HEK293T (cell line): ENCODE measurements around the gene IRAK1.

ENCODE experiments used
- CTCF ChIA-PET: fragments of 350-600 bp; formaldehyde crosslinking; extraction: SDS; loops from one replicate; lab custom pipeline; 2021; ENCODE audit warnings: antibody characterized with exemption, inconsistent platforms; lab: Yijun Ruan, JAX
- POLR2A ChIA-PET: fragments of 350-600 bp; formaldehyde crosslinking; extraction: SDS; loops from one replicate; lab custom pipeline; 2020; ENCODE audit warnings: antibody characterized with exemption, inconsistent platforms; lab: Yijun Ruan, JAX
- DNase-seq: peaks from one replicate; pipeline ENCODE4 v3.0.0; 2012; ENCODE audit warnings: mixed read lengths; ENCODE audit errors: extremely low spot score
- ARNT ChIP-seq: fragments of 450-650 bp; IDR thresholded peaks from 2 replicates; pipeline ENCODE4 v1.6.1; 2017; ENCODE audit warnings: mild to moderate bottlenecking
- BHLHE40 ChIP-seq: fragments of 450-650 bp; IDR thresholded peaks from 2 replicates; pipeline ENCODE4 v1.6.1; 2016; ENCODE audit warnings: mild to moderate bottlenecking, moderate library complexity, borderline replicate concordance
- CTBP1 ChIP-seq: fragments of 450-650 bp; IDR thresholded peaks from 2 replicates; pipeline ENCODE4 v1.6.1; 2016; ENCODE audit warnings: borderline replicate concordance
- ELF4 ChIP-seq: fragments of 450-650 bp; IDR thresholded peaks from 2 replicates; pipeline ENCODE4 v1.6.1; 2017; ENCODE audit warnings: antibody characterized with exemption
- FOXA1 ChIP-seq: fragments of 450-650 bp; IDR thresholded peaks from 2 replicates; pipeline ENCODE4 v1.6.1; 2016; ENCODE audit warnings: mild to moderate bottlenecking
- FOXK2 ChIP-seq: fragments of 450-650 bp; IDR thresholded peaks from 2 replicates; pipeline ENCODE4 v1.6.1; 2016; ENCODE audit warnings: mild to moderate bottlenecking
- FOXM1 ChIP-seq: fragments of 450-650 bp; IDR thresholded peaks from 2 replicates; pipeline ENCODE4 v1.6.1; 2017; ENCODE audit warnings: mild to moderate bottlenecking, borderline replicate concordance
- HDGF ChIP-seq: fragments of 450-650 bp; IDR thresholded peaks from 2 replicates; pipeline ENCODE4 v1.6.1; 2017; ENCODE audit warnings: antibody characterized with exemption, borderline replicate concordance
- L3MBTL2 ChIP-seq: fragments of 450-650 bp; conservative IDR thresholded peaks from 2 replicates; pipeline ENCODE4 v1.6.1; 2016; ENCODE audit warnings: mild to moderate bottlenecking
- LEF1 ChIP-seq: fragments of 450-650 bp; IDR thresholded peaks from 2 replicates; pipeline ENCODE4 v1.6.1; 2017; ENCODE audit warnings: mild to moderate bottlenecking, borderline replicate concordance
- NFRKB ChIP-seq: fragments of 450-650 bp; IDR thresholded peaks from 2 replicates; pipeline ENCODE4 v1.6.1; 2016; ENCODE audit warnings: mild to moderate bottlenecking, moderate library complexity
- SP1 ChIP-seq: fragments of 450-650 bp; IDR thresholded peaks from 2 replicates; pipeline ENCODE4 v1.6.1; 2017
- SUZ12 ChIP-seq: fragments of 450-650 bp; IDR thresholded peaks from 2 replicates; pipeline ENCODE4 v1.6.1; 2016; ENCODE audit warnings: mild to moderate bottlenecking
- TARDBP ChIP-seq: fragments of 450-650 bp; IDR thresholded peaks from 2 replicates; pipeline ENCODE4 v1.6.1; 2016
- ZNF384 ChIP-seq: fragments of 450-650 bp; IDR thresholded peaks from 2 replicates; pipeline ENCODE4 v1.6.1; 2016
- TF ChIP-seq, protein P1 (sequence below): fragments of 450-650 bp; IDR thresholded peaks from 2 replicates; pipeline ENCODE4 v1.6.1; 2016

The IRAK1 gene

DNA sequence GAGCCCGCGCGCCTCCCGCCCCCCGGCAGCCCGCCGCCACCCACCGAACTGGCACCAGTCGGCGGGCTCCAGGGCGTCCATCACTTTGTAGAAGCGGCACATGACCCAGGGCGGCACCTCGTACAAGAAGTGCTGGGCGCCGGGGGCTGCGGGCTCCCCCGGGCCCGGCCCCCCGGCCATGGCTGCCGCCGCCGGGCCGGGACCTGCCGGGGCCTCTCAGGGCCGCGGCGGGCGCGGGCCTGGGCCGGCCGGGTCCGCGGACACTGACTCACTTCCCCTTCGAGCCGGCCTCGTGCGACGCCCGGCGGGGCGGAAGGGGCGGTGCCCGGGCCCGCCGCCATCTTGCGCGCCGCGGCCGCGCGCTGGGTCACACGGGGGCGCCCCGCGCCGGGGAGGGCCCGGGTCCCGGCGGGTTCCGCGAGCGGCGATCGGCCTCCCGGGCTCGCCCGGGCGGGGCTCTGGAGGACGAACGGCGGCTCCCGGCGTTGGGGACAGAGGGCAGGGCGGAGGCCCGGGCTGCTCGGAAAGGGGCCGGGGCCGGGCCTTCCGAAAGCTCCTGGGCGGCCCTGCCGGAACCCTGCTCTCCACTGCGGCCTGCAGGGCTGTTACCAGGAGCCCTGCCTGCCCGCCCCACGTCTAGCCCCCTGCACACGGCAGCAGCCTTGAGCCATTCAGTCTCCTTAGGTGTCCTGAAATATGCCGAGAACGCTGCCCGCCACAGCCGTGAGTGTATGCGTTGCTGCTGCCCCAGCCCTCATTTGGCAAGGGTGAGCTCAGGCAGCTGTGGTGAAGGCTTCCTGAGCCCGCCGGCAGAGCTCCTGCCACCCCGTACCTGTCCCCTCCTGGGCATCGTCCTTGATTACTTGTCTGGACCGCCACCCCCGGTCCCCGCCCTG is at the start of gene IRAK1:
IRAK1 (minus strand) TSS at position 270 of the 896 bp plus-strand sequence; CDS start at position 180, 90 bp downstream.
- TF ChIP-seq L3MBTL2 (no peak), ZNF384 (no peak), CTBP1 (no peak), ARNT (no peak), FOXM1 (peak; percentile 59), SUZ12 (no peak), NFRKB (no peak), ELF4 (no peak), BHLHE40 (no peak), FOXK2 (no peak), SP1 (no peak), FOXA1 (no peak), LEF1 (no peak), HDGF (0 out of 2 replicates have a peak, but pooled peaks have one; percentile 68), TARDBP (no peak)
- TF ChIP-seq, protein P1, sequence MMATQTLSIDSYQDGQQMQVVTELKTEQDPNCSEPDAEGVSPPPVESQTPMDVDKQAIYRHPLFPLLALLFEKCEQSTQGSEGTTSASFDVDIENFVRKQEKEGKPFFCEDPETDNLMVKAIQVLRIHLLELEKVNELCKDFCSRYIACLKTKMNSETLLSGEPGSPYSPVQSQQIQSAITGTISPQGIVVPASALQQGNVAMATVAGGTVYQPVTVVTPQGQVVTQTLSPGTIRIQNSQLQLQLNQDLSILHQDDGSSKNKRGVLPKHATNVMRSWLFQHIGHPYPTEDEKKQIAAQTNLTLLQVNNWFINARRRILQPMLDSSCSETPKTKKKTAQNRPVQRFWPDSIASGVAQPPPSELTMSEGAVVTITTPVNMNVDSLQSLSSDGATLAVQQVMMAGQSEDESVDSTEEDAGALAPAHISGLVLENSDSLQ, result no peak
- peak; percentile 76 for DNase-seq
- ChIA-PET POLR2A (interaction anchor here (0.7 to 1.9 kb wide), 7 partner anchors 8 to 351 kb away, joined by 3 to 4 read pairs (median 3); no protein-coding TSS in a partner anchor), CTCF (interaction anchor here (0.7 kb wide), 1 partner anchor 288 kb away, joined by 3 read pairs; no protein-coding TSS in a partner anchor)

DNA sequence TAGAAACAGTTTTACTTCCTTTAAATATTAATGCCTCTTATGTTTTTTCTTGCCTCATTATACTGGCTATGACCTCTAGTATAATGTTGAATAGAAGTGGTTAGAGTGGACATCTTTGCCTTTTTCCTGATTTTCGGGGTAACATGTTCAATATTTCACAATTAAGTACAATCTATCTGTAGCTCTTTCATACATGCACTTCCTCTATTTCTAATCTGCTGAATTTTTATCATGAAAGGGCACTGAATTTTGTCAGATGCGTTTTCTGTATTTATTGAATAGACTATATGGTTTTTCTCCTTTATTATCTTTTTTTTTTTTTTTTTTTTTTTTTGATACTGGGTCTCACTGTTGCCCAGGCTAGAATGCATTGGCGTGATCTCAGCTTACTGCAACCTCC is 48.9 kb upstream of the IRAK1 start:
- POLR2A ChIA-PET, result no interaction called here
- DNase-seq, result no peak
- TF ChIP-seq BHLHE40, result no peak
- no peak for TF ChIP-seq SUZ12
- TF ChIP-seq HDGF, result no peak
- TF ChIP-seq ARNT, result no peak
- no peak for TF ChIP-seq FOXA1
- TF ChIP-seq NFRKB, result no peak
- CTCF ChIA-PET, result no interaction called here

- ChIA-PET POLR2A (interaction anchor here (0.6 to 1.3 kb wide), 2 partner anchors 8 to 11 kb away, joined by 3 read pairs; no protein-coding TSS in a partner anchor), CTCF (interaction anchor here (1.1 kb wide), 1 partner anchor 13 kb away, joined by 4 read pairs; no protein-coding TSS in a partner anchor)
- DNase-seq, result no peak
- TF ChIP-seq SP1 (no peak), FOXK2 (no peak), FOXM1 (no peak), BHLHE40 (no peak), NFRKB (no peak), ELF4 (no peak), L3MBTL2 (no peak), LEF1 (no peak), HDGF (no peak), SUZ12 (no peak), ZNF384 (no peak), FOXA1 (no peak), TARDBP (no peak), CTBP1 (no peak)
- TF ChIP-seq, protein P1, result no peak
Measured at GRCh38 chrX:154064637-154065435, 45.1 kb upstream of the IRAK1 start.

DNA sequence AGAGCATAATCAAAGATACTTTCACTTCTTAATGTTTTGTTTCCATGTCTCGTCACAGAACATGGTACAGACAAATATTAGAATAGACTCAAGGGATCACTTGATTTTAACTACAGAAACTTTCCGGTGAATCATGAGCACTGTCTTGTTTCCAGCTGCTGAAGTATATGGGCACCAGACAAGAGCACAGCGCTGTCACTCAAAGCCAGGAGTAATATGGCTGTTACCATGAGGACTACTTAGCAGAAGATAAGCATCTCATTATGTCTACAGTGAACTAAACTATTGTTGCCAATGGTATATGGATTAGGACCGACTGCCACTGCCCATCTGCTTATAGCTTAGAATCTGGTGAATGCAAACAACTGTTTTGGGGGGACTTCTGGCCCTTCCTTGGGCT is 43.5 kb upstream of the IRAK1 start:
- DNase-seq, result no peak
- TF ChIP-seq, protein P1, result peak; percentile 80
- TF ChIP-seq HDGF (no peak), TARDBP (no peak)
- CTCF ChIA-PET, result no interaction called here
- POLR2A ChIA-PET, result no interaction called here

- no peak for TF ChIP-seq FOXK2
- TF ChIP-seq FOXA1, result no peak
- TF ChIP-seq SUZ12, result no peak
- CTCF ChIA-PET, result interaction anchor here (0.9 kb wide), 1 partner anchor 12 kb away, joined by 3 read pairs; no protein-coding TSS in a partner anchor
- no peak for DNase-seq
- POLR2A ChIA-PET, result no interaction called here
Measured at GRCh38 chrX:154061801-154062200, 42.1 kb upstream of the IRAK1 start.

GRCh38 chrX:154059729-154060245 is 40.1 kb upstream of the IRAK1 start:
- no peak for TF ChIP-seq SUZ12
- no peak for TF ChIP-seq BHLHE40
- no peak for TF ChIP-seq L3MBTL2
- TF ChIP-seq FOXA1, result no peak
- no peak for TF ChIP-seq SP1
- ChIA-PET CTCF (interaction anchor here (1.1 kb wide), 1 partner anchor 11 kb away, joined by 3 read pairs; no protein-coding TSS in a partner anchor), POLR2A (interaction anchor here (0.8 kb wide), 1 partner anchor 11 kb away, joined by 3 read pairs; no protein-coding TSS in a partner anchor)
- DNase-seq, result no peak
